ACHN (cell line): ENCODE measurements around the gene NR1H2.
"Not testable (repeated sequence)": the region's sequence is repeated elsewhere in the genome, so short reads cannot be mapped to it uniquely, and the experiment has no call there.

ENCODE experiments used
- DNase-seq: peaks from one replicate; pipeline ENCODE4 v3.0.0-alpha.2; 2015
- in situ Hi-C: cut with HindIII; loops from 2 replicates; pipeline ENCODE4 v1.10.0; 2017; ENCODE audit warnings: low sequenced_read_pairs, low pct_ligation_motif_present, low pct_unique_long_range_greater_than_20kb

Gene NR1H2

GRCh38 chr19:50376166-50377050 is at the start of gene NR1H2:
NR1H2 (plus strand) TSS chr19:50376457; CDS start chr19:50377606, 1,149 bp downstream.
- in situ Hi-C loops: no loop called here
- peak; percentile 97 for DNase-seq

GRCh38 chr19:50327013-50327412 is 49.2 kb upstream of the NR1H2 start:
- no peak for DNase-seq
- in situ Hi-C loops: no loop called here

GRCh38 chr19:50327461-50328223 is 48.6 kb upstream of the NR1H2 start:
- in situ Hi-C loops: no loop called here

GRCh38 chr19:50328224-50328872 is 47.9 kb upstream of the NR1H2 start:
- in situ Hi-C loops: no loop called here

More at GRCh38 chr19:50327461-50328223, 48.6 kb upstream of the NR1H2 start:
- DNase-seq: no peak

GRCh38 chr19:50328873-50329145 is 47.4 kb upstream of the NR1H2 start:
- in situ Hi-C loops: no loop called here
- DNase-seq: no peak

More at GRCh38 chr19:50328224-50328872, 47.9 kb upstream of the NR1H2 start:
- DNase-seq: no peak

- peak; percentile 97 for DNase-seq
Measured at GRCh38 chr19:50329146-50329925, 46.9 kb upstream of the NR1H2 start, which contains the start of gene KCNC3. KCNC3 (minus strand) TSS chr19:50329377; CDS start chr19:50329082, 295 bp downstream.

GRCh38 chr19:50329926-50330294 is 46.3 kb upstream of the NR1H2 start:
- in situ Hi-C loops, DNase-seq: not testable (repeated sequence)

More at GRCh38 chr19:50329146-50329925, 46.9 kb upstream of the NR1H2 start, which contains the start of gene KCNC3:
- in situ Hi-C loops: no loop called here

GRCh38 chr19:50330365-50331078 is 45.7 kb upstream of the NR1H2 start:
- in situ Hi-C loops: no loop called here
- peak; percentile 76 for DNase-seq

- DNase-seq: no peak
- in situ Hi-C loops: no loop called here
Measured at GRCh38 chr19:50331221-50331993, 44.9 kb upstream of the NR1H2 start.

GRCh38 chr19:50331994-50332243 is 44.3 kb upstream of the NR1H2 start:
- no peak for DNase-seq
- in situ Hi-C loops: no loop called here

- in situ Hi-C loops: no loop called here
- DNase-seq: no peak
Measured at GRCh38 chr19:50332244-50333038, 43.8 kb upstream of the NR1H2 start.

GRCh38 chr19:50333235-50333736 is 43.0 kb upstream of the NR1H2 start:
- peak; percentile 39 for DNase-seq
- in situ Hi-C loops: no loop called here

GRCh38 chr19:50333737-50334617 is 42.3 kb upstream of the NR1H2 start:
- peak; percentile 37 for DNase-seq

GRCh38 chr19:50334741-50335421 is 41.4 kb upstream of the NR1H2 start:
- DNase-seq: no peak
- in situ Hi-C loops: no loop called here

More at GRCh38 chr19:50333737-50334617, 42.3 kb upstream of the NR1H2 start:
- in situ Hi-C loops: no loop called here

- DNase-seq, in situ Hi-C loops: not testable (repeated sequence)
Measured at GRCh38 chr19:50337031-50337430, 39.2 kb upstream of the NR1H2 start.
